ENCODE data around the gene ADCYAP1R1. TPM values are rescaled to one million over a fixed set of nuclear protein-coding genes. Genes with fewer than 3 reads are reported as not detected.

Gene ADCYAP1R1
- total RNA-seq, 6 experiments from 2014 or later, result 0.05 to 0.37 (median 0.29) TPM

- TF ChIP-seq CTCF (IDR thresholded peaks at IDR 0.05), result no peak
- TF ChIP-seq POLR2A (IDR thresholded peaks at IDR 0.05), result no peak
- Histone ChIP-seq H3K4me1 (no peaks in the 10 kb centered on the region), H3K27ac (no peak overlapping the region), H3K27me3 (no peaks in the 10 kb centered on the region), H3K9me3 (no peaks in the 10 kb centered on the region), H3K36me3 (no peaks in the 10 kb centered on the region), H3K4me3 (no peak overlapping the region)
- intact Hi-C loops (cut with DNase I), result no loop called here
- WGBS (ENCODE audit: insufficient coverage, low coverage, low lambda C conversion rate, missing lambda C conversion rate), result 77% methylated on average over 3 of the region's 8 CpGs
- ATAC-seq (no peak), DNase-seq (no peak)
These were observed 10.8 kb downstream of the ADCYAP1R1 start for GRCh38 chr7:31062746-31063435.

DNA sequence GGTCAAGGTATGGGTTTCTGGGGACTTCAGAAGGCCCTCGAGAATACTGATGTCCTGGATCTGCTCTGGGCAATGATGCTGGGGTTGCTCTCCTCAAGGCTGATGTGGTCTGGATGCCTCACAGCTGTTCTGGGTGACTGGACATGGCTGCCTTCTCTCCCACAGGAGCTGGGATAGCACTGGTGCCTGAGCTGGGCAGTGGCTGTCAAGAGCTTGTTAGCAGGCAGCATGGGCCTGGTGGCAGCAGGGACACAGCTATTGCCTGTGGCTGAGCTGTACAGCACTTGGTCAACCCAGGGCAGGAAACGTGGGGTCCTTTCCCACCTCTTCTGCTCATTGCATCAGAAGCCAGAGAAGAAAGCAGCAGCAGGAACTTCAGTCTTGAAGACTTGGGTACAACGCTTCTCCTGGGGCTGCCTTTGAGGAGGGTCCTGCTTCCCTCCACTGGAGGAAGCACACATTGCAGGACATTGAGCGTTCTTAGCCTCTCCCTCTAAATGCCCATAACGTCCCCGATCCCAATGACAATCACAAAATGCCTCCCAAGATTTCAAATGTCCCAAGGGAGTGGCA, 13.0 kb downstream of the ADCYAP1R1 start:
- intact Hi-C loops (cut with DNase I), result no loop called here

DNA sequence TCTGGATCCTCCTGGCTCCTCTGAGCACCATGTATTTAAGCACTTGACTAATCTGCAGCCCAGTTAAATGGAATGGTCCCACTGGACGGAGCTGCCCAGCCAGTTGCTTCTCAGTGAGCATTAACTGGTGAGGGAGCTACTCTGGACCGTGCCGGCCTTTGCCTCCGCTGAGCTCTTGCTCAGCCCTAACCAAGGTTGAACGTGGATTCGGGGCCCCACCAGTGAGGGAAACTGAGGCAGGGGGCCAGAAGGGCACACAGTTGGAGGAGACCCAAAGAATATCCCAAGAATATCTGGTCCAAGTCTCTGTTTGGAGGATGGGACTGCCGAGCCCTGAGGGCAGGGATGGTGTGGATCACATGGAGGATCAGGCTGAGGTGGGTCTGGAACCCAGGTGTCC, 13.7 kb downstream of the ADCYAP1R1 start:
- Histone ChIP-seq H3K36me3 (no peaks in the 10 kb centered on the region), H3K4me3 (no peak overlapping the region), H3K9me3 (no peaks in the 10 kb centered on the region), H3K27me3 (no peaks in the 10 kb centered on the region), H3K4me1 (no peaks in the 10 kb centered on the region), H3K27ac (no peak overlapping the region)
- DNase-seq (peak in 1 of 3 donors; percentile 21), ATAC-seq (no peak)
- 80% methylated on average over 5 of the region's 7 CpGs for WGBS (ENCODE audit: insufficient coverage, low coverage, low lambda C conversion rate, missing lambda C conversion rate)
- intact Hi-C loops (cut with DNase I), result no loop called here
- no peak for TF ChIP-seq CTCF (IDR thresholded peaks at IDR 0.05)
- TF ChIP-seq POLR2A (IDR thresholded peaks at IDR 0.05), result no peak

More for the DNA sequence above, 13.0 kb downstream of the ADCYAP1R1 start:
- no peaks in the 10 kb centered on the region for H3K9me3 ChIP-seq
- DNase-seq (peak in 1 of 3 donors; percentile 40), ATAC-seq (no peak)
- no peaks in the 10 kb centered on the region for H3K27me3 ChIP-seq
- TF ChIP-seq CTCF (IDR thresholded peaks at IDR 0.05) (no peak), POLR2A (IDR thresholded peaks at IDR 0.05) (no peak)
- 42% methylated on average over 3 of the region's 6 CpGs for WGBS (ENCODE audit: insufficient coverage, low coverage, low lambda C conversion rate, missing lambda C conversion rate)
- H3K4me1 ChIP-seq, result no peaks in the 10 kb centered on the region
- H3K4me3 ChIP-seq, result no peak overlapping the region
- H3K36me3 ChIP-seq, result no peaks in the 10 kb centered on the region
- H3K27ac ChIP-seq, result no peak overlapping the region

- TF ChIP-seq POLR2A (IDR thresholded peaks at IDR 0.05), result no peak
- no peak for TF ChIP-seq CTCF (IDR thresholded peaks at IDR 0.05)
- Histone ChIP-seq H3K27me3 (no peaks in the 10 kb centered on the region), H3K4me1 (no peaks in the 10 kb centered on the region), H3K27ac (no peak overlapping the region), H3K36me3 (no peaks in the 10 kb centered on the region), H3K4me3 (no peak overlapping the region), H3K9me3 (no peaks in the 10 kb centered on the region)
- no peak for ATAC-seq
- DNase-seq, result no peak
- intact Hi-C loops (cut with DNase I), result no loop called here
- 42% methylated on average over 4 of the region's 4 CpGs for WGBS (ENCODE audit: insufficient coverage, low coverage, low lambda C conversion rate, missing lambda C conversion rate)
These were observed 14.5 kb downstream of the ADCYAP1R1 start for GRCh38 chr7:31066516-31067130.

Data from right lobe of liver (tissue), 6 donors.